HL-60 (cell line): ENCODE results near the gene RNF214.

Experiments used
- GABPA ChIP-seq: IDR thresholded peaks from 2 replicates; pipeline ENCODE4 v1.6.1; 2012; ENCODE audit warnings: low read depth
- TF ChIP-seq, protein P1 (sequence below): IDR thresholded peaks from 2 replicates; pipeline ENCODE4 v1.6.1; 2012; ENCODE audit warnings: low read depth; ENCODE audit not compliant: insufficient replicate concordance
- TF ChIP-seq, protein P2 (sequence below): IDR thresholded peaks from one replicate; pipeline ENCODE4 v1.5.1; 2011; ENCODE audit warnings: low read length, control low read depth, inconsistent platforms; ENCODE audit not compliant: insufficient read depth

DNA sequence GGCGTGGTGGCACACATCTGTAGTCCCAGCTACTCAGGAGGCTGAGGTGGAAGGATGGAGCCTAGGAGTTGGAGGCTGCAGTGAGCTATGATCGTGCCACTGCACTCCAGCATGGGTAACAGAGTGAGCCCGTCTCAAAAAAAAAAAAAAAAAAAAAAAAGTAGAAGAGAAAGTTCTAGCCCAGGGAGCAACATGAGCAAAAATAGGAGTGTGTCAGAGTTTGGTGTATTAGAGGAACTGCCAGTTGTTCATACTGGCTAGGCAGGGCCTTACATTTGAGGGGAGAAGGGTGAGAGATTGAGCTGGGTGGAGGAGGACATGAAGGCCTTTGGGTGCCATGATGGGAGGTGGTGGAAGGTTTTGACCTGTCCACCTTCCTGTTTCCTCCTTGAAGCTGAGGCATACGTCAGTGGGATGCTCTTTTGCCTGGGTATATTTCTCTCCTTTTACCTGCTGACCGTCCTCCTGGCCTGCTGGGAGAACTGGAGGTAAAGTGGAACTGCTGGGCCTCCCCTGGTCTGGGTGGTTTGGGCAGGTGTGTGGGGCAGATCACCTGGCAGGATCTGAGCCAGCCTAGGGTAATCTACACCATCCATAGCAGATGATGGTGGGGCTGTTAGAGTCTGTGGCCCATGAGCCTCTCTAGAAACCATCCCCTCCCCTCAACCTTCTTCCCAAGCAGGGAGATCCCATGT, 46.6 kb upstream of the RNF214 start:
- TF ChIP-seq GABPA, result no peak
- TF ChIP-seq, protein P1, sequence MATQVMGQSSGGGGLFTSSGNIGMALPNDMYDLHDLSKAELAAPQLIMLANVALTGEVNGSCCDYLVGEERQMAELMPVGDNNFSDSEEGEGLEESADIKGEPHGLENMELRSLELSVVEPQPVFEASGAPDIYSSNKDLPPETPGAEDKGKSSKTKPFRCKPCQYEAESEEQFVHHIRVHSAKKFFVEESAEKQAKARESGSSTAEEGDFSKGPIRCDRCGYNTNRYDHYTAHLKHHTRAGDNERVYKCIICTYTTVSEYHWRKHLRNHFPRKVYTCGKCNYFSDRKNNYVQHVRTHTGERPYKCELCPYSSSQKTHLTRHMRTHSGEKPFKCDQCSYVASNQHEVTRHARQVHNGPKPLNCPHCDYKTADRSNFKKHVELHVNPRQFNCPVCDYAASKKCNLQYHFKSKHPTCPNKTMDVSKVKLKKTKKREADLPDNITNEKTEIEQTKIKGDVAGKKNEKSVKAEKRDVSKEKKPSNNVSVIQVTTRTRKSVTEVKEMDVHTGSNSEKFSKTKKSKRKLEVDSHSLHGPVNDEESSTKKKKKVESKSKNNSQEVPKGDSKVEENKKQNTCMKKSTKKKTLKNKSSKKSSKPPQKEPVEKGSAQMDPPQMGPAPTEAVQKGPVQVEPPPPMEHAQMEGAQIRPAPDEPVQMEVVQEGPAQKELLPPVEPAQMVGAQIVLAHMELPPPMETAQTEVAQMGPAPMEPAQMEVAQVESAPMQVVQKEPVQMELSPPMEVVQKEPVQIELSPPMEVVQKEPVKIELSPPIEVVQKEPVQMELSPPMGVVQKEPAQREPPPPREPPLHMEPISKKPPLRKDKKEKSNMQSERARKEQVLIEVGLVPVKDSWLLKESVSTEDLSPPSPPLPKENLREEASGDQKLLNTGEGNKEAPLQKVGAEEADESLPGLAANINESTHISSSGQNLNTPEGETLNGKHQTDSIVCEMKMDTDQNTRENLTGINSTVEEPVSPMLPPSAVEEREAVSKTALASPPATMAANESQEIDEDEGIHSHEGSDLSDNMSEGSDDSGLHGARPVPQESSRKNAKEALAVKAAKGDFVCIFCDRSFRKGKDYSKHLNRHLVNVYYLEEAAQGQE, result no peak
- TF ChIP-seq, protein P2, sequence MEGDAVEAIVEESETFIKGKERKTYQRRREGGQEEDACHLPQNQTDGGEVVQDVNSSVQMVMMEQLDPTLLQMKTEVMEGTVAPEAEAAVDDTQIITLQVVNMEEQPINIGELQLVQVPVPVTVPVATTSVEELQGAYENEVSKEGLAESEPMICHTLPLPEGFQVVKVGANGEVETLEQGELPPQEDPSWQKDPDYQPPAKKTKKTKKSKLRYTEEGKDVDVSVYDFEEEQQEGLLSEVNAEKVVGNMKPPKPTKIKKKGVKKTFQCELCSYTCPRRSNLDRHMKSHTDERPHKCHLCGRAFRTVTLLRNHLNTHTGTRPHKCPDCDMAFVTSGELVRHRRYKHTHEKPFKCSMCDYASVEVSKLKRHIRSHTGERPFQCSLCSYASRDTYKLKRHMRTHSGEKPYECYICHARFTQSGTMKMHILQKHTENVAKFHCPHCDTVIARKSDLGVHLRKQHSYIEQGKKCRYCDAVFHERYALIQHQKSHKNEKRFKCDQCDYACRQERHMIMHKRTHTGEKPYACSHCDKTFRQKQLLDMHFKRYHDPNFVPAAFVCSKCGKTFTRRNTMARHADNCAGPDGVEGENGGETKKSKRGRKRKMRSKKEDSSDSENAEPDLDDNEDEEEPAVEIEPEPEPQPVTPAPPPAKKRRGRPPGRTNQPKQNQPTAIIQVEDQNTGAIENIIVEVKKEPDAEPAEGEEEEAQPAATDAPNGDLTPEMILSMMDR, result no peak
